ENCODE measurements around the gene RIC1. TPM values are rescaled to one million over a fixed set of nuclear protein-coding genes. Genes with fewer than 3 reads are reported as not detected.

RIC1 gene
- total RNA-seq = 31.4 and 47.9 TPM in 2 replicates

GRCh38 chr9:5628530-5629311 is at the start of gene RIC1:
TSS of gene RIC1 (plus strand) at chr9:5629107. CDS start at chr9:5629310, 203 bp downstream.

Other genes starting within 250 kb of the RIC1 start
- gene PLGRKT, start 191.2 kb upstream of the RIC1 start, total RNA-seq = 9.0 and 16.5 TPM in 2 replicates
- 6.5 and 19.7 TPM in 2 replicates for gene CD274, start 178.6 kb upstream of the RIC1 start, total RNA-seq
- gene PDCD1LG2, start 118.6 kb upstream of the RIC1 start, total RNA-seq = 12.1 and 22.4 TPM in 2 replicates
- 9.4 and 23.4 TPM in 2 replicates for gene ERMP1, start 204.0 kb downstream of the RIC1 start, total RNA-seq

Data from regular cardiac myocyte (primary cell).